GM18502 (cell line): ENCODE measurements around the gene CCDC74A.
"Not testable (repeated sequence)": the region's sequence is repeated elsewhere in the genome, so short reads cannot be mapped to it uniquely, and the experiment has no call there.

Experiments
- ATAC-seq: cut with Tn5 transposase; IDR thresholded peaks from one replicate; pipeline ENCODE4 v1.9.1; 2021; ENCODE audit warnings: mild to moderate bottlenecking; ENCODE audit not compliant: unreplicated experiment, poor library complexity

The CCDC74A gene

GRCh38 chr2:131527131-131528001 is at the start of gene CCDC74A:
Gene CCDC74A, plus strand, starts transcription at chr2:131527888. Its CDS starts 83 bp downstream, at chr2:131527971.
- ATAC-seq, result peak; percentile 90

DNA sequence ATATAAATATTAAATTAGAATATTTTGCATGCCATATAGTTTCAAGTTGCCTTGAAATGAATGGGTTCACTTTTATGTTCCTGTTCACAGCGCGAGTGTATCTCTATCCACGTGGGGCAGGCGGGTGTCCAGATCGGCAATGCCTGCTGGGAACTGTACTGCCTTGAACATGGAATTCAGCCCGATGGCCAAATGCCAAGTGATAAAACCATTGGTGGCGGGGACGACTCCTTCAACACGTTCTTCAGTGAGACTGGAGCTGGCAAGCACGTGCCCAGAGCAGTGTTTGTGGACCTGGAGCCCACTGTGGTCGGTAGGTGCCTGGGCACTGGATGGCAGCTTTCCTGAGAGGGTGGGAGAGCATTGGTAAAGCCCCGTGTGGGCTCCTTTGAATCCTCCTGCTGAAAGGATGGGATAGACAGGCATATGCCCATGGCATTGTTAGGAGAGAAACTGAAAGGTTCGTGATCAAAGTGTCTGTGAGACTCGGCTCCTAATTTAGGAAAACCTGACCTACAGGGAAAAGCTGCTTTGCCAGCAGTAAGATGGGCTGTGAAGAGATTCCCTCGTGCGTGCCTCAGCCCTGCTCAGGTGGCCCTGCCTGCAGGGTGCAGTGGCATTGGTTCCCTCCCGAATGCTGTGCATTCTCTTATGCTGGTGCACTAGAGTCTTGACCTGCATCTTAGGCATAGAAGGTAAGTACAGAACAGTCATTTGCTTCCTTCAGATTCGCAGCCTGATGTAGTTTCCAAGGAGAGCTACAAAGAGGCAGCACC is 49.4 kb upstream of the CCDC74A start:
- not testable (repeated sequence) for ATAC-seq

DNA sequence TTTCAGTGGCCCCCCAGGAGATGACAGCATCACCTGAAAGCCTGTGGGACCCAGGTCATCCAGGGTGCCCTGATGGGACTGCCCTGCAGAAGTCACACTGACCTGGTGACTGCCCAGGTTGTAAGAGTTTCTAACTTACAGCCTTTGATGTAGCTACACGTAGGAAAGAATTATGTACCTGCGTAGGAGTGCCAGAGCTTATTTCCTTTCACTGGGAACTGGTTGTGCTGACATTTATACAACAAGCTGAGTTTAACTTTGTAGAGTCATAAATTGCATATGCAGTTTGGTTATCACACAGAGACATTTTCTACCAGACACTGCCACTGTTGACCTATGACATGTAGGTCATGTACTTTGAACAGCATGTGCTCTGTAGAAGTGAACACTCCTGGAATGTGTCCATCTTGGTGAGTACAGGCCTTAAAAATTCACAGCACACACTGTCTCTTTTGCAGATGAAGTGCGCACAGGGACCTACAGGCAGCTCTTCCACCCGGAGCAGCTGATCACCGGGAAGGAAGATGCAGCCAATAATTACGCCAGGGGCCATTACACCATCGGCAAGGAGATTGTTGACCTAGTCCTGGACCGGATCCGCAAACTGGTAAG is 48.7 kb upstream of the CCDC74A start:
- not testable (repeated sequence) for ATAC-seq

GRCh38 chr2:131480351-131480750 is 47.3 kb upstream of the CCDC74A start:
- not testable (repeated sequence) for ATAC-seq

DNA sequence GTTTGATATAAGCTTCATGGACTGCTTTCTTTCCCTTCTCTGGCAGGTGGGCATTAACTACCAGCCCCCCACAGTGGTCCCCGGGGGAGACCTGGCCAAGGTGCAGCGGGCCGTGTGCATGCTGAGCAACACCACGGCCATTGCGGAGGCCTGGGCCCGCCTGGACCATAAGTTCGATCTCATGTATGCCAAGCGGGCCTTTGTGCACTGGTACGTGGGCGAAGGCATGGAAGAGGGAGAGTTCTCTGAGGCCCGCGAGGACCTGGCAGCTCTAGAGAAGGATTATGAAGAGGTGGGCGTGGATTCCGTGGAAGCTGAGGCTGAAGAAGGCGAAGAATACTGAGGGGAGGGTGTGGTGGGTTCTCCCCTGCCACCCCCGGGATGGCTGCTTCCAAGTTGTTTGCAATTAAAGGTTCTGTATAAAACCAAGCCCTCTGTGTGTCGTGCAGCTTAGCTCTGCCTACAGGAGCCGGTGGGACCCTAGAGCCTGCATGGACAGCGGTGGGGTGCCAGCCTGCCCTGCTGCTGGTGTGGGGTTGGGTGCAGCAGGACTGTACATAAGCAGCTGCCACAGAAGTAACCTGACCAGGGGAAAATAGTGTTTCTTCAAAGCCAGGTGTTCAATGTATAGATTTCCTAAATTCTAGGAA is 45.1 kb upstream of the CCDC74A start:
- ATAC-seq, result not testable (repeated sequence)

DNA sequence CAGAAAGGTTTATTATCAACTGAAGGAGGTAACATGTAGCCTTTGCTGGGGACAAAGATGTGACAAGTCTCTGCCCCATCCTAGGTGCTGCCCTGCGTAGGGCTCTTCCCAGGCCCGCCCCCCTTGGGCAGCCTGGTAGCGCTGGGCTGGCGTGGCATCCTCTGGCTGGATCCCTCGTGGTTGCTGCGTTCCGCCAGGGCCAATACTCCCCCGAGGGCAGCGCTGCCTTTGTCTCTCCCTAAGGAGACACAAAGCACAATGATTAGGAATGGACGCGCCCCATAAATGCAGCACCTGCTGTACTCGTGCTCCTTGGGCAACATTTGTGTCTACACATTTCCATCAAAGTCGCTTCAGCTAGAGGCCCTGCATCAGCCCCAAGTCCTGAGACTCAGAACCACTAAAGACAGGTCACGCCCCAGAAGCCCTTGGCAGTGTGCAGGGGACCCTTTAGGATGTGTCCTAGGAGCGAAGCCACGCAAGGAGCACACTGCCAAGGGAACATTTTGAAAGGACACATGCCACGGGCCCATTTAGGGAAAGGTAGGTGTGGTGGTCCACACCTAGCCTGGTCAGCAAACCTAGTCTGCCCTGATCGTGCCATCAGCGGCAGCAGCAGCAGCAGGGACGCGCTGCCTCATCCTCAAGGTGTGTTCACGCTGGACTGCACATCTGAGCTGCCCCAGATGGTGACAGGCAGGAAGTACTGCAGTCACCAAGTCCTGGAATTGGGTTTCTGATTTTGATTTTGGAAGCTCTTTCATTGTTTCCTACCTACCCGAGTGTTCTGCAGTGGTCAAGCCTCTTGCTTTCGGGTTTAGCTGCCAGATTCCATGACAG is 43.5 kb upstream of the CCDC74A start:
- not testable (repeated sequence) for ATAC-seq

DNA sequence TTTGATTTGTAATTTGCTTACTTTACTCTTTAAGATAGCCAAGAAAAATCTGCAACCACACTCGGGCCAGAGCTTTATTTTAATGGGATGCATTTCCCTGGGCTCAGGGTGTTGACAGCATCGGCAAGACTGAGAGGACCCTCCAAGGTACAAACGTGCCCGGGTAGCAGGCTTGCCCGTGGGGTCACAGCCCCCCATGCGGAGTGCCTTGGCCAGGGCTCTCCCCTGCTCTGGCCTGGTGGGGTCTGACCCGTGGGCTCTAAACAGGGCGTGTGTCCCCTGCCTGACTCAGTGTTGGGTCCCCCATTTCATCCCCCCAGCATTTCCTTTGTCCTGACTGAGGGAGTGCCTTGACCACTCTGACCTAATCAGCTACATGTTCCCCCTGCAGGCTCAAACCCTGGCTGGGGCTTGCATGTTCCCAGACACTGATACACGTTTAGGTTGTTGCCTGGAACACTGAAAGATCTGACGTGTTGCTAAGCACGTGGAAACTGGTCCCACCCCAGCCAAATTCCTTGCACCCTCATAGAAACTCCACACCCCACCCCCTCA is 42.7 kb upstream of the CCDC74A start:
- not testable (repeated sequence) for ATAC-seq

- not testable (repeated sequence) for ATAC-seq
These were observed 41.3 kb upstream of the CCDC74A start for GRCh38 chr2:131486201-131486902.

- ATAC-seq, result no peak
These were observed 39.1 kb upstream of the CCDC74A start for GRCh38 chr2:131488306-131489205.

DNA sequence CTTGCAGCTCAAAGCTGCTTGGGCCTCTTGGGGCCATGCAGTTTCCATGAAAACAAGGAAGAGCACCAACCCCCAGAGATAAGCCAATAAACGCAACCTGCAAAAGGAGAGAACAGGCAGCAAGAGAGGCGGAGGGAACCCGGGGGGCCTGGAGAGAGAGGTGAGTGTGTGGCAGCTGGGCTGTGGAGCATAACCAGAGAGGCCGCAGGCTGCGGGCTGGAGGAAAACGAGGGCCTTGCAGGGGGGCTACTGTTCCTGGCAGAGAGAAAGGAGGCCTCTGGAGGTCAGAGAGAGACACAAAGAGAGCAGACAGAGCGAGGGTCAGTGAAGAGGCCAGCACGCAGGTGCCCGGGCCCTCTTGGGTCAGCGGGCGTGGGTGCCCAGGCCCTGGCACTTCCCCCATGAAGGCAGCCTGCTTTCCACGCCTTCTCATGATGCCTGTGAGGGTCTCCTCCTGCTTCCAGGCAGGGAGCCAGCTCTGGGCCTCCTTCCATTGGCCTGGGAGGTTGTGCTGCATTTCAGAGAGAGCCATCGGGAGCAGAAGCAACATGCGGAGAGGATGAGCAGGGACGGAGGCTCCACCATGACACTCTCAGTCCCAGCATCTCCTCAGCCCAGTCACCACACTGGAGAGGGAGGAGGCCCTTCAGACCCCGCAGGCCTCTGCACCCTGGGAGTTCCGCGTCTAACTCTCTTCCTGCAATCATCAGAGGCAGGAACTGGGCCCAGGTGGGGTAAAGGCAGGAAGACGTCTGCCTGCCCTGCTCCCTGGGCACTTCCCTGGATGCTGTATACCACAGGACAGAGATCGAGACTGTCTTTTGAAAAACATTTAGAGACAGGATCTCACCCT is 36.8 kb upstream of the CCDC74A start:
- not testable (repeated sequence) for ATAC-seq

DNA sequence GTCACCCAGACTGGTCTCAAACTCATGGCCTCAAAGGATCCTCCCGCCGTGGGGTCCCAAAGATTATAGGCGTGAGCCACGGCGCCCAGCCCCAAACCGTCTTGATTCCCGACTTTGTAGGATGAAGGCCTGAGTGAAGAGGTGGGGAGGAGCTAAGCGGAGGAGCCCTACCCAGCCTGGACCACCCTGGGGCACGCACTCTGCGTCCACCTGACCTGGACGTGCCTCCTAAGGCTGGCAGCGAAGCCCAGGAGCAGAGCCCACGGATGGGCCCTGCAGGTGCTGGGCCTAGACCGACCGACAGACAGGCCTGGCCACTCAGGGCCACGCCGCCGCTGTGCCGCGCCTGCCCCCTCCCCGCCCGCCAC is 36.2 kb upstream of the CCDC74A start:
- not testable (repeated sequence) for ATAC-seq

DNA sequence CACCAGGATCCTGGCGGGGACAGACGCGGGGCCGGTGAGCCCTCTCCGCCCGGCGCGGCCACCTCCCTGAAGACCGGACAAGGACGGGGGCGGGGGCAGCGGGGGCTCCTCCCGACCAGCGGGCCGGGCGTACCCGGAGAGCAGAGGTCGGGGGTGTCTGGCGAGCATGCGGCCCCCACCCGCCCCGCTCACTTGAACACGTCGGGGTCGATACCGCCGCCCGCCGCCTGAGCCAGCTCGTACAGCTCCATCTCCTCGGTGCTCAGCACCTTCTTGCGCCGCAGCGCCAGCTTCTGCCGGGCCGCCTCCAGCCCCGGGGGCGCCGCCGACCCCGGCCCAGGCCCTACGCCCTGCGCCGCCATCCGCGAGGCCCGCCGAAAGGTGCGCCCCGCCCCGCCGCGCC is 35.7 kb upstream of the CCDC74A start, which contains the start of gene MZT2A:
MZT2A (minus strand) TSS at position 383 of the 403 bp plus-strand sequence; CDS start at position 362, 21 bp downstream.
- ATAC-seq, result peak; percentile 16

DNA sequence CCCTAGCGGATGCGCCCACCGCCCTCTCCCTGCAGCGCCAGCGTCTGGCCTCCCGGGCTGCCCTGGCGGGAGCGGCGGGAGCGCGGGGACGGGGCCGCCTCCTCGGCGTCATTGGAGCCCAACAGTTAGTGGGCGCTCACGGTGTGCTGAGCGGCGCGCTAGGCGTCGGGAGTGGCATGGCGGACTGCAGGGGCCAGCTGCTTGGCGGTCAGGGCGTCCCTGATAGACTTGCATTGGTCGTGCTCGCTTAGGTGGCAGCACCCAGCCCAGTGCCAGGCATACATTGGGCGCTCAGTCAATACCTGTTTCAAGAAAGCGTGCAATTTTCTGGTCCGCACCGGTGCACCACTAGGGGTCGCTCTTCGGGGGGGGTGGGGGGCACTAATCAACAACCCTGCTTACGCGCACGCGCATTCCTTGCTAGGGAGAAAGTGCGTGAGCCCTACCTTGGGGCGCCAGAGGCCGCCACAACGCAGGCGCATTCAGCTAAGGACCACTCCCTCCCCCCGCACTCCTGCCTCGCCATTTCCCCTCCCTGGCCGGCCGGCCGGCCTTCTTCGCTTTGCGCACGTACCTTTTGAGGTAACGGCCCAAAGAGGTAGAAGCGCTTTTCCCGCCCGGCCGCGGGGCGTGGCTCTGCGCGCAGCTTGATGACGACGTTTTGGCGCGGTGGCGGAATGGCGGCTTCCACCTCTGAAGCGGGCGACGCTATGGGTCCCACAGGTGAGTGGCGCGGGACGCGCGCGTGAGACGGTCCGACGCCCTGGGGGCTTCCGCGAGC is 35.1 kb upstream of the CCDC74A start:
- peak; percentile 72 for ATAC-seq

DNA sequence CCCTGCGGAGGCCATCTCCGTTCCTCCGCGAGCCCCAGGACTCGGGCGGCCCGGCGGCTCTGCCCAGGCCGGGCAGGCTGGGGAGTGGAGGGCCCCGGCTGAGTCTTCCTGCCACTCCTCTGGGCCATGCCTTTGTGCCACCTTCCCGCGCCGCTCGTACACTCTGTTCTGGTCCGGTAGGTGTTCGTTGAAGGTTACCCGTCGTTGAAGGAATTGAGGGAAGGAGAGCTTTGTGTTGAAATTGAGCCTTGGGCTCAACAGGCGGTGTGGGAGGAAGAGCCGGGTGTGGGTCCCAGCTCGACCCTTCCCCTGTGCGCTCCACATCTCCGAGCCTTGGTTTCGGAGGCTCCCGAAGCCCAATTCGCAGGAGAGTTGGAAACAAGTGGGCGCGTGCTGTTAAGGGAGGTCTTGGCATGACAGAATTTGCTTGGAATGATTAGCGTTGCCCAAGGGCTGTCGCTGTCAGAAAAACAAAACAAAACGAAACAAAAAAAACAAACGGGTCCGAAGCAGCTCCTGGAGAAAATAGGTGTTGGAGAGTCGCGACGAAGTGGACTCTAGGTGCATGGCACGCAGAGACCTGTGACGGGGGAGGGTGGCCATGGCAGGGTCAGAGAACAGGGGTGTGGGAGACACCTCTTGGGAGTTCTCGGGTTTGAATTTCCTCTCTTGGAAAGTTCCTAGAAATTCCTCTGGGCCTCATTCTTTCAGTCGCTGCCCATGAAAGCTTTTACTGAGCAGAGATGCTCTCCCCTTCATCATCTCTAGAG is 34.3 kb upstream of the CCDC74A start:
- peak; percentile 32 for ATAC-seq

DNA sequence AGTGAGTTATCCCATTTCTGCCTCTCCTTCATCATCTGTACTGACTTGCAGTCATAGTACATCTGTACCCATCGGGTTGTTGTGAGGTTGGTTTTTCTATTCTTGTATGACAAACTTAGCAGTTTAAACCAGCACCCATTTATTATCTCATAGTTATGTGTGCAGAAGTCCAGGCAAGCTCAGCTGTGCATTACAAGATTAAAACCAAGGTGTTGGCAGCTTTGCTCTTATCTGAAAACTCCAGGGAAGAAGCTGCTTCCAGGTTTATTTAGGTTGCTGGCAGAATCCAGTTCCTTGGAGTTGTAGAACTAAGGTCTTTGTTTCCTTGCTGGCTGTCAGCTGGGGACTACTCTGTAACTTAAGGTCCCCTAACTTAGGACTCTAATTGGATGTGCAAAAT is 32.2 kb upstream of the CCDC74A start:
- not testable (repeated sequence) for ATAC-seq
